Mucosa of descending colon (tissue), 3 donors: ENCODE results near the gene HDAC10. TPM values are rescaled to one million over a fixed set of nuclear protein-coding genes. Genes with fewer than 3 reads are reported as not detected.
A peak's percentile ranks its signal among the peaks of the same experiment; 100 is the strongest.

Experiments used
- ATAC-seq: fragments of 200-7000 bp; cut with Tn5 transposase; one replicate; pipeline ENCODE4 v1.9.1; 2020; ENCODE audit warnings: mild to moderate bottlenecking, moderate library complexity
- DNase-seq, 3 donors: peaks; one replicate each; pipeline ENCODE4 v3.0.0-alpha.2; 2020
- H3K36me3 ChIP-seq: fragments of 200-600 bp; one replicate; pipeline ENCODE4 v1.8.0; 2021; ENCODE audit warnings: low read depth, mild to moderate bottlenecking
- H3K4me1 ChIP-seq: fragments of 200-600 bp; one replicate; pipeline ENCODE4 v1.8.0; 2021; ENCODE audit warnings: low read depth, mild to moderate bottlenecking
- H3K4me3 ChIP-seq: fragments of 200-600 bp; one replicate; pipeline ENCODE4 v1.8.0; 2021; ENCODE audit warnings: mild to moderate bottlenecking
- H3K9me3 ChIP-seq: fragments of 200-600 bp; one replicate; pipeline ENCODE4 v1.8.0; 2021; ENCODE audit warnings: mild to moderate bottlenecking
- intact Hi-C, 2 donors: fragments of 100-400 bp; cut with DNase I in 1 of 2; cut with micrococcal nuclease in 1 of 2; formaldehyde crosslinking; loops; one replicate each; pipeline versions ENCODE4 v1.11.0 to v1.11.1; 2022; cut with DNase I, micrococcal nuclease
- total RNA-seq, 3 donors: library from RNA; stranded (reverse); fragmentation: NEBNext Ultra II Directional in 2 of 3; extraction: Animal tissue kit (Norgen Biotek cat#: 25700) in 2 of 3; gene quantifications; one replicate each; pipeline versions ENCODE4 v1.2.1 to v1.2.4, GENCODE V29; 2021 to 2023
- TF ChIP-seq, protein P1 (sequence below): fragments of 200-600 bp; IDR thresholded peaks from one replicate; pipeline ENCODE4 v1.8.0; 2022; ENCODE audit warnings: antibody characterized with exemption, mild to moderate bottlenecking
- donor health status: DM: no; HTN: no; CAD: no; lungs with moderate emphysema.
- donor health status: DM: no; HTN: no; CAD: no.
- donor health status: DM: no; HTN: yes; CAD: no.

Gene HDAC10
- total RNA-seq, 3 donors from 2014 or later, result 39.5 to 66.3 (median 47.8) TPM

DNA sequence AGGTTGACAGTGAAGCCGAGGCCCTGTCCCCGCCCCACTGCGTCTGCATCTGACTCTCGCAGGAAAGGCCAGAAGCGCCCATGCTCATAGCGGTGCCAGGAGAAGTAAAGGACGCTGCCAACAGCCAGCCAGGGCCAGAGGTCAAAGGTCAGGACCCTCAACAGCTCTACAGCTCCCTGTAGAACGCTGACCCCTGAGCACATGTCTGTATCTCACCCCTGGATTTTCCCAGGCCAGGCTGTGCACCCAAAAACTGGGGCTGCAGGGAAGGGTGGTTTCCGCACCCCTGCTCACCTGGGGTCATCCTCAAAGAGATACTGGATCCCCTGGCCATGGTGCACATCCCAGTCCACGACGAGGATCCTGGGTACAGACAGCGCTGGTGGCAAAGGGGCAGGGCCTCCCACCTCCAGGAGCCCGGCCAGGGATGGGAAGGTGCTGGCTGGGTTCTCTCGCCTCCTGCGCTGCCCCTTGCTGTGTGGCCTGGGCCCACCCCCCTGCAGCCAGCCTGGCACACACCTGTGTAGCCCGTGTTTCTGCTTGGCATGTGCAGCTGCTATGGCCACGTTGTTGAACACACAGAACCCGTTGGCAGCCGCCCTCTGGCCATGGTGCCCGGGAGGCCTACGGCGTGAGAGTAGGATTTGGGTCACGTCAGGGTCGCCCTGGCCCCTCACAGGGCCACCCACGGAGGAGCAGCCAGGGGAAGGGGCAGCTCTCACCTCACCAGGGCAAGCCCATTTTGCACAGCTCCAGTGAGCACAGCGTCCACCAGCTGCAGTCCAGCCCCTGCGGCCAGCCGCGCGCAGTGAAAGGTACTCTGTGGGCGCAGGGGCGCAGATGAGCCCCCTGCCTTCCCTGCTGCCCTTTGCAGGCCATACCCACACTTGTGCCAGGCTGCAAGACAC, 1.5 kb downstream of the HDAC10 start:
- intact Hi-C loops, result loop anchor here (5.0 to 10.0 kb wide), 2 partner anchors 93 to 245 kb away; partner anchors contain the start of gene PPP6R2 (in 1 of the 2)
- Histone ChIP-seq H3K4me1 (peaks cover 36% of the 10 kb centered on the region), H3K4me3 (no peak overlapping the region), H3K36me3 (no peaks in the 10 kb centered on the region), H3K9me3 (no peaks in the 10 kb centered on the region)
- TF ChIP-seq, protein P1, sequence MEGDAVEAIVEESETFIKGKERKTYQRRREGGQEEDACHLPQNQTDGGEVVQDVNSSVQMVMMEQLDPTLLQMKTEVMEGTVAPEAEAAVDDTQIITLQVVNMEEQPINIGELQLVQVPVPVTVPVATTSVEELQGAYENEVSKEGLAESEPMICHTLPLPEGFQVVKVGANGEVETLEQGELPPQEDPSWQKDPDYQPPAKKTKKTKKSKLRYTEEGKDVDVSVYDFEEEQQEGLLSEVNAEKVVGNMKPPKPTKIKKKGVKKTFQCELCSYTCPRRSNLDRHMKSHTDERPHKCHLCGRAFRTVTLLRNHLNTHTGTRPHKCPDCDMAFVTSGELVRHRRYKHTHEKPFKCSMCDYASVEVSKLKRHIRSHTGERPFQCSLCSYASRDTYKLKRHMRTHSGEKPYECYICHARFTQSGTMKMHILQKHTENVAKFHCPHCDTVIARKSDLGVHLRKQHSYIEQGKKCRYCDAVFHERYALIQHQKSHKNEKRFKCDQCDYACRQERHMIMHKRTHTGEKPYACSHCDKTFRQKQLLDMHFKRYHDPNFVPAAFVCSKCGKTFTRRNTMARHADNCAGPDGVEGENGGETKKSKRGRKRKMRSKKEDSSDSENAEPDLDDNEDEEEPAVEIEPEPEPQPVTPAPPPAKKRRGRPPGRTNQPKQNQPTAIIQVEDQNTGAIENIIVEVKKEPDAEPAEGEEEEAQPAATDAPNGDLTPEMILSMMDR, result no peak
- DNase-seq, result peak in 1 of 3 donors; percentile 48
- ATAC-seq, result no peak

DNA sequence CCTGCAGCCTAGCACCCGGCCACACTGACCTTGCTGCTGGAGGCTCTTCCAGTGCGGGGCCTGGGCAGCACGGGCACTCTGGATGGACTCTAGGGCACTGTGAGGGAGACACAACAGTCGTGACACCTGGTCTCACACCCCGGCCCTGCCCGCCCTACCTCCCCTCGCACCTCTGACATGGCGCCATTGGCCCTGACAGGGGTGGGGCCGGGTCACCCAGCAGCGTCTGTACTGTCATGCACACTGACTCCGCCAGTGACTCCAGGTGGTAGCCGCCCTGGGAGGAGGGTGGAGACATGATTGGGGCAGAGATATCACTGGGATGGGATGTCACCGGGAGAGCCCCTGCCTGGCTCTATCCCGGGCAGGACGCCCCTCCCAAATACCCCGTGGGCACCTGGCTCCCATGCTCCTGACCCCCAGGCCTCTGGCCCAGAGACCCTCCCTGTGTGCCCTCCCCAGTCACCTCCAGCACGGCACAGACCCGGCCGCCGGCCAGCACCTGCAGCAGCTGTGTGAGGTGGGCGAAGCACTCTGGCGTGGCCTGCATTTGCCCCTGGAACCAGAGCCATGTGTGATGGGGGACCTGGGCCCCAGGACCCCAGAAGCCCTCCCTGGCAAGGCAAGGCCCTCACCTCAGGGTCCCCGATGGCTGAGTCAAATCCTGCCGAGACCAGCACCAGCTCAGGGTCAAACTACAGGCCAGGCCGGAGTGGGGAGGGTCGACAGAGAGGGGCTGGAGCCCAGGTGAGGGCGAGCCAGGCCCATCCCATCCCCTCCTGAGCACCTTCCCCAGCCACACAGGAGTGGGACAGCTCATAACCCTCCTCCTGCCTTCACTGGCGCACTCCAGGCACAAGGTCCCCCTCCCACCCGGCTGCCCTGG, 2.6 kb downstream of the HDAC10 start:
- TF ChIP-seq, protein P1, result no peak
- Histone ChIP-seq H3K4me3 (no peak overlapping the region), H3K9me3 (no peaks in the 10 kb centered on the region), H3K36me3 (no peaks in the 10 kb centered on the region), H3K4me1 (peaks cover 41% of the 10 kb centered on the region)
- no peak for ATAC-seq
- DNase-seq, result peak in 2 of 3 donors; percentile 41 to 63
- intact Hi-C loops, result loop anchor here in 1 of 2 donors (10.0 kb wide), 1 partner anchor 246 kb away; no protein-coding TSS in a partner anchor

DNA sequence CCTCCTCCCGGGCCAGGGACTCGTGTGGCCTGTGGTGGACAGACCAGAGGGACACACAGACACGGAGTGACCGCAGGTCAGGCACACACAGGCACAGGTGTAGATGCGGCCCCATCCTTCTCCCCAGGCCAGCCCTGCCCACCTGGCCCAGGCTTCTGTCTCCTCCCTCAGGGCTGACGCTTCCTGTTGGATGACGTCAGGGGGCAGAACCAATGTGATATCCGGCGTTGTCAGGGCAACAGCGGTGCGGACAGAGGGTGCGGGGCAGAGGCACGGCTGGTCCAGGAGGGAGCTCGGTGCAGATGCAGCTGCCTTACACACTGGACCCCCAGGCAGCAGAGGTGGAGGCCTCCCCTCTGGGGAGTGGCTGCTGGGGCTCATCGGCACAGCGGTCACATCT, 3.3 kb downstream of the HDAC10 start:
- Histone ChIP-seq H3K4me1 (peaks cover 48% of the 10 kb centered on the region), H3K9me3 (no peaks in the 10 kb centered on the region), H3K4me3 (no peak overlapping the region), H3K36me3 (no peaks in the 10 kb centered on the region)
- DNase-seq (peak; percentile 80 to 85 (median 82)), ATAC-seq (peak; percentile 38)
- TF ChIP-seq, protein P1, result no peak
- intact Hi-C loops, result loop anchor here in 1 of 2 donors (10.0 kb wide), 1 partner anchor 247 kb away; no protein-coding TSS in a partner anchor

DNA sequence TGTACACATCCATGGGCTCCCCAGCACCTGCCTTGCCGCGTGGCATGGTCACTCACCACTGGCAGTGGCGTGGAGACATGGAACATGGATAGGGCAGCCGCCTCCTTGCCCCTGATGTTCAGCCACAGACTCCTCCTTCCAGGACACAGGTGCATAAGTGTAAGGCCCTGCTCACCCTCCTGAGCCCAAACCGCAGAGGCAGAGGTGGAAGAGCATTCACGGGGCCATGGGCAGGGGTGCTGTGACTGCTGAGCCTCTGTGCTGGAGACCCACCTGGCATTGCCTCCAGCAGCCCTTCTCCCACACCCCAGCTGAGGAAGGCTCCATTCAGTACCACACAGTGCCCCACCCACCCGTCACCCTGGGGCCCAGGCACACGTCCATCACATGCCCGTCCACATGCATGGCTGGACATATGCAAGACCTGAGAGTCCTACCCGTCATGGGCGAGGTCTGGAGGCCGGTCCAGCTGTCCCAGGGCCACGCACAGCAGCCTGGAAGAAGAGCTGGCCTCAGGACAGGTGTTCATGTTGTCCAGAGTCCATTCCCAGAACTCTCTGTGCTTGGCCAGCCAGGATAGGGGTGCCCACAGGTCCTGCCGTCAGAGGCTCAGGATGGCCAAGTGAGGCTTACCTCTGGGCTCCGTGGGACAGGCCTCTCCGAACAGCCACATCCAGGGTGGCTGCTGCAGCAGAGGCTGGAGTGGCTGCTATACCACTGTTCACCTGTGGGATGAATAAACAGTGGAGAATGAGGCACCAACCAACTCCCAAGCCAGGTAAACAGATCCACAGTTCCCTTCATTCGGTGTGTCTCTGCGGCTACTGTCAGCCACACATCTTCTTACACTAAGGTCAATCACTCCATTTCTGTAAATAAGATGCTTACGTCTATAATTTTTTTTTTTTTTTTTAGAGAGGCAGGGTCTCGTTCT, 4.6 kb downstream of the HDAC10 start:
- peaks cover 59% of the 10 kb centered on the region for H3K4me1 ChIP-seq
- no peaks in the 10 kb centered on the region for H3K9me3 ChIP-seq
- TF ChIP-seq, protein P1, result no peak
- ATAC-seq (no peak), DNase-seq (peak in 1 of 3 donors; percentile 56)
- H3K4me3 ChIP-seq, result no peak overlapping the region
- intact Hi-C loops, result loop anchor here in 1 of 2 donors (10.0 kb wide), 1 partner anchor 248 kb away; no protein-coding TSS in a partner anchor
- no peaks in the 10 kb centered on the region for H3K36me3 ChIP-seq
